Caco-2 (cell line): Measurements from ENCODE around the gene RGS21. TPM values are rescaled to one million over a fixed set of nuclear protein-coding genes. Genes with fewer than 3 reads are reported as not detected.
"Not testable (repeated sequence)": the region's sequence is repeated elsewhere in the genome, so short reads cannot be mapped to it uniquely, and the experiment has no call there.

Experiments
- BruUV-seq: library from RNA; stranded (reverse); fragments of 400-500 nt; replicated peaks from 2 replicates; lab custom pipeline; 2021; lab: Mats Ljungman, UMichigan
- CTCF ChIA-PET: fragments of 300-600 bp; sonication (Branson Sonifier 250); formaldehyde crosslinking; loops from one replicate; lab custom pipeline; 2022; ENCODE audit warnings: antibody characterized with exemption; lab: Charles Lee
- POLR2A ChIA-PET: fragments of 300-600 bp; sonication (Branson Sonifier 250); formaldehyde crosslinking; loops from one replicate; lab custom pipeline; 2022; ENCODE audit warnings: antibody characterized with exemption; lab: Charles Lee
- DNase-seq, 2 experiments: peaks; one replicate each; pipeline versions ENCODE4 v3.0.0 to v3.0.0-alpha.2; 2020 to 2022
- H3K27me3 ChIP-seq: replicated peaks from 2 replicates; pipeline ENCODE4 v1.6.0; 2011; ENCODE audit warnings: low read length; ENCODE audit not compliant: control insufficient read depth, insufficient read depth
- H3K36me3 ChIP-seq: 2 replicates; pipeline ENCODE4 v1.5.1; 2011; ENCODE audit warnings: low read length; ENCODE audit not compliant: control insufficient read depth, insufficient read depth
- H3K4me1 ChIP-seq: fragments of 250-450 bp; sonication (Bioruptor Pico); 2 replicates; pipeline ENCODE4 v1.5.1; 2020; ENCODE audit warnings: mild to moderate bottlenecking
- H3K4me3 ChIP-seq: 2 replicates; pipeline ENCODE4 v1.5.1; 2011; ENCODE audit warnings: low read depth, mild to moderate bottlenecking, control low read depth, low read length
- H3K9me3 ChIP-seq: fragments of 250-450 bp; sonication (Bioruptor Pico); 2 replicates; pipeline ENCODE4 v1.5.1; 2020; ENCODE audit warnings: mild to moderate bottlenecking, moderate library complexity
- H3K27ac Mint-ChIP-seq: one replicate; pipeline ENCODE4 v1.8.0; 2022; ENCODE audit warnings: mixed read lengths; ENCODE audit not compliant: unreplicated experiment
- H3K27me3 Mint-ChIP-seq: one replicate; pipeline ENCODE4 v1.8.0; 2022; ENCODE audit warnings: mixed read lengths; ENCODE audit not compliant: insufficient read depth, unreplicated experiment
- H3K36me3 Mint-ChIP-seq: one replicate; pipeline ENCODE4 v1.8.0; 2022; ENCODE audit warnings: mild to moderate bottlenecking, mixed read lengths; ENCODE audit not compliant: insufficient read depth, unreplicated experiment
- H3K4me1 Mint-ChIP-seq: one replicate; pipeline ENCODE4 v1.8.0; 2022; ENCODE audit warnings: low read depth, mixed read lengths; ENCODE audit not compliant: unreplicated experiment
- H3K4me3 Mint-ChIP-seq: one replicate; pipeline ENCODE4 v1.8.0; 2022; ENCODE audit warnings: mild to moderate bottlenecking, moderate library complexity, mixed read lengths; ENCODE audit not compliant: unreplicated experiment
- H3K9me3 Mint-ChIP-seq: one replicate; pipeline ENCODE4 v1.8.0; 2022; ENCODE audit warnings: mixed read lengths; ENCODE audit not compliant: unreplicated experiment
- intact Hi-C: fragments of 100-400 bp; cut with micrococcal nuclease; formaldehyde crosslinking; loops from one replicate; pipeline ENCODE4 v1.10.0; 2022; ENCODE audit not compliant: unreplicated experiment
- total RNA-seq: library from RNA; stranded (reverse); gene quantifications from 2 replicates; pipeline ENCODE4 v1.2.3, GENCODE V29; 2022
- TF ChIP-seq, protein P1 (sequence below), 2 experiments: fragments of 200-600 bp in 1 of 2; IDR thresholded peaks; 1 replicate in 1 of 2; 2 replicates in 1 of 2; pipeline versions ENCODE4 v1.5.1 to v1.8.0; 2011 to 2022; ENCODE audit warnings: antibody characterized with exemption in 1 of 2, control low read depth in 1 of 2, inconsistent platforms in 1 of 2, low read depth in 1 of 2, low read length in 1 of 2, mild to moderate bottlenecking in 1 of 2, moderate library complexity in 1 of 2; ENCODE audit not compliant: insufficient read depth in 1 of 2, severe bottlenecking in 1 of 2, unreplicated experiment in 1 of 2

The RGS21 gene
- total RNA-seq, 1 experiment from 2014 or later = not detected

DNA sequence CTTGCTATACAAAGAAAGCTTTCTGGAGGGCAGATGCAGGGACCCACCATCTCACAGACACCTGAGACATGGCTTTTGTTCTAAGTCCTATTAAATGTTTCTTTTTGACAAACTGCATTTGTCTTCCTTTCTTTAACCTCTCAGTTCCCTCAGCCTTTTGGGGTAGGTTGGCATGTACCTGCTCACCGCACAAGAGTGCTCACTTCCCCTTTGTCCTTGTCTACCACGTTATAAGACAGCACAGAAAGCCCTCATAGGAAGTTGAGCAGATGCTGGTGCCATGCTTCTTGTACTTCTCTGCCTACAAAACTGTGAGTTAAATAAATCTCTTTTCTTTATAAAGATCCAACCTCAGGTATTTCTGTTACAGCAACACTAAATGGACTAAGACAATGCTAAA, 31.9 kb upstream of the RGS21 start:
- no peak for DNase-seq
- Histone ChIP-seq H3K9me3 (no peaks in the 10 kb centered on the region), H3K27me3 (no peaks in the 10 kb centered on the region), H3K4me1 (no peaks in the 10 kb centered on the region), H3K36me3 (no peaks in the 10 kb centered on the region), H3K4me3 (no peak overlapping the region)
- TF ChIP-seq, protein P1, sequence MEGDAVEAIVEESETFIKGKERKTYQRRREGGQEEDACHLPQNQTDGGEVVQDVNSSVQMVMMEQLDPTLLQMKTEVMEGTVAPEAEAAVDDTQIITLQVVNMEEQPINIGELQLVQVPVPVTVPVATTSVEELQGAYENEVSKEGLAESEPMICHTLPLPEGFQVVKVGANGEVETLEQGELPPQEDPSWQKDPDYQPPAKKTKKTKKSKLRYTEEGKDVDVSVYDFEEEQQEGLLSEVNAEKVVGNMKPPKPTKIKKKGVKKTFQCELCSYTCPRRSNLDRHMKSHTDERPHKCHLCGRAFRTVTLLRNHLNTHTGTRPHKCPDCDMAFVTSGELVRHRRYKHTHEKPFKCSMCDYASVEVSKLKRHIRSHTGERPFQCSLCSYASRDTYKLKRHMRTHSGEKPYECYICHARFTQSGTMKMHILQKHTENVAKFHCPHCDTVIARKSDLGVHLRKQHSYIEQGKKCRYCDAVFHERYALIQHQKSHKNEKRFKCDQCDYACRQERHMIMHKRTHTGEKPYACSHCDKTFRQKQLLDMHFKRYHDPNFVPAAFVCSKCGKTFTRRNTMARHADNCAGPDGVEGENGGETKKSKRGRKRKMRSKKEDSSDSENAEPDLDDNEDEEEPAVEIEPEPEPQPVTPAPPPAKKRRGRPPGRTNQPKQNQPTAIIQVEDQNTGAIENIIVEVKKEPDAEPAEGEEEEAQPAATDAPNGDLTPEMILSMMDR (IDR thresholded peaks at IDR 0.05; ENCODE audit: insufficient read depth in 1 of 2, low read depth in 1 of 2, low read length in 1 of 2, severe bottlenecking in 1 of 2, unreplicated experiment in 1 of 2) = no peak
- Mint-ChIP-seq H3K27ac (no peak overlapping the region), H3K4me1 (no peaks in the 10 kb centered on the region), H3K4me3 (no peak overlapping the region), H3K27me3 (no peaks in the 10 kb centered on the region), H3K9me3 (no peaks in the 10 kb centered on the region), H3K36me3 (no peaks in the 10 kb centered on the region)
- BruUV-seq = no TSS peak
- ChIA-PET POLR2A (no interaction called here), CTCF (no interaction called here)
- intact Hi-C loops = no loop called here

DNA sequence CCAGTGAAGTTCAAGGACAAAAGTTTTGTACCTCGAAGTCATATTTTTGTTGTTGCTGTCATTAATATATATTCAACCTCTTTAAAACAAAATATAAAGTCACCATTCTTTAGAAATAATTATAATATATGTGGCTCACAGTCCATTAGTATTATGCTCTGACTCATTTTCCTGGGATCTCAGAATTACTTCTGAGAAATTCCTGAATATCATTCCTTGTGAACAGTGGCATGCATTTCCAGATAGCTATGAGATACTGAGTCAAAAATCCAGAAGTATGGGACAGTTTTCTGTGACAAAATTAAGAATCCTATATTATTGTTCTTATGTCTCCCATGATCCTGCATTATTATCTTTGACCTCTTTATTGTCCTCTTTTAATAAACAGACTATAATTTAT, 13.8 kb upstream of the RGS21 start:
- ChIA-PET POLR2A (no interaction called here), CTCF (no interaction called here)
- H3K9me3 ChIP-seq = no peaks in the 10 kb centered on the region
- H3K4me1 Mint-ChIP-seq = no peaks in the 10 kb centered on the region
- H3K27me3 ChIP-seq = no peaks in the 10 kb centered on the region
- no peak overlapping the region for H3K4me3 Mint-ChIP-seq
- no peak overlapping the region for H3K27ac Mint-ChIP-seq
- H3K4me3 ChIP-seq = no peak overlapping the region
- TF ChIP-seq, protein P1 (IDR thresholded peaks at IDR 0.05; ENCODE audit: insufficient read depth in 1 of 2, low read depth in 1 of 2, low read length in 1 of 2, severe bottlenecking in 1 of 2, unreplicated experiment in 1 of 2) = no peak
- no peaks in the 10 kb centered on the region for H3K27me3 Mint-ChIP-seq
- no peaks in the 10 kb centered on the region for H3K36me3 ChIP-seq
- intact Hi-C loops = no loop called here
- H3K36me3 Mint-ChIP-seq = peaks cover 4% of the 10 kb centered on the region
- H3K4me1 ChIP-seq = no peaks in the 10 kb centered on the region
- BruUV-seq = no TSS peak
- DNase-seq = no peak
- peaks cover 8% of the 10 kb centered on the region for H3K9me3 Mint-ChIP-seq

DNA sequence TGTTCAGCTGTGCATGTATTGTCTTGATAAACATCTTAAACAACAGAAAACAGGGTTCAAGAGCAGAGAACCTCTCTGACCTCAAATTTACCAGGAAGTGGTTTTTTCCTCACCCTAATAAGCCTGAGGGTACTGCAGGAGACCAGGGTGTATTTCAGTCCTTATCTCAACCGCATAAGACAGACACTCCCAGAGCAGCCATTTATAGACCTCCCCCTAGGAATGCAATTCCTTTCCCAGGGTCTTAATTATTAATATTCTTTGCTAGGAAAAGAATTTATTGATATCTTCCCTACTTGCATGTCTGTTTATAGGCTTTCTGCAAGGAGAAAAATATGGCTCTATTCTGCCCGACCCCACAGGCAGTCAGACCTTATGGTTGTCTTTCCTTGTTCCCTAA, 8.5 kb upstream of the RGS21 start:
- H3K4me1 Mint-ChIP-seq, H3K36me3 Mint-ChIP-seq, CTCF ChIA-PET: not testable (repeated sequence)

DNA sequence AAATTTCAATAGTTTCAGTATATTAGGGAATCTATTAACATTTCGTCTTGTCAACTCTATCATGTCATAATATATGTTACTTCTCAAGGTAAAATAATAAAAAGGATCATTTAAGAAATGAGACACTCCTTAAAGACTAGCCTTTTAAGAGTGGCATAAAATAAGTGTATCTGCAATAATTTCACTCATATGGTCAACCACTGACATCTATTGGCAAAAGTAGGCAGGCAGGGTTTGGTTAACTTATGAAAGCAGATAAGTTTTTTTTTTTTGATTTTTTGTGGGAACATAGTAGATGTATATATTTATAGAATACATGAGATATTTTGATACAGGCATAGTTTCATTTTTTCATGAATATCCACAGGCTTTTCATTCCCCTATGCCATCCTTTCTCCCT, 5.5 kb upstream of the RGS21 start:
- no peak for DNase-seq
- no peaks in the 10 kb centered on the region for H3K4me1 Mint-ChIP-seq
- CTCF ChIA-PET = no interaction called here
- no peak overlapping the region for H3K27ac Mint-ChIP-seq
- no TSS peak for BruUV-seq
- peaks cover 5% of the 10 kb centered on the region for H3K36me3 Mint-ChIP-seq
- H3K9me3 ChIP-seq = no peaks in the 10 kb centered on the region
- no peaks in the 10 kb centered on the region for H3K27me3 Mint-ChIP-seq
- no peak overlapping the region for H3K4me3 Mint-ChIP-seq
- H3K27me3 ChIP-seq = no peaks in the 10 kb centered on the region
- no peaks in the 10 kb centered on the region for H3K4me1 ChIP-seq
- peaks cover 11% of the 10 kb centered on the region for H3K9me3 Mint-ChIP-seq
- TF ChIP-seq, protein P1 (IDR thresholded peaks at IDR 0.05; ENCODE audit: insufficient read depth in 1 of 2, low read depth in 1 of 2, low read length in 1 of 2, severe bottlenecking in 1 of 2, unreplicated experiment in 1 of 2) = no peak
- H3K4me3 ChIP-seq = no peak overlapping the region
- POLR2A ChIA-PET = no interaction called here
- H3K36me3 ChIP-seq = no peaks in the 10 kb centered on the region
- intact Hi-C loops = loop anchor here (1.0 kb wide), 1 partner anchor 318 kb away; no protein-coding TSS in a partner anchor

More for the DNA sequence above, 8.5 kb upstream of the RGS21 start:
- H3K4me1 ChIP-seq, H3K4me3 ChIP-seq, intact Hi-C loops, H3K4me3 Mint-ChIP-seq, DNase-seq, H3K9me3 ChIP-seq, H3K36me3 ChIP-seq, H3K27ac Mint-ChIP-seq, H3K27me3 ChIP-seq, H3K27me3 Mint-ChIP-seq, BruUV-seq, POLR2A ChIA-PET: not testable (repeated sequence)
- peaks cover 11% of the 10 kb centered on the region for H3K9me3 Mint-ChIP-seq
